Keratinocyte (primary cell): Measurements from ENCODE around the gene SMG6.

Experiments used
- CTCF ChIP-seq, 3 experiments: IDR thresholded peaks in 1 of 3; conservative IDR thresholded peaks in 1 of 3; optimal IDR thresholded peaks in 1 of 3; 2 replicates in 2 of 3; 3 replicates in 1 of 3; pipeline versions ENCODE3 to v1.5.1; 2011; ENCODE audit warnings: low read length in 3 of 3, mild to moderate bottlenecking in 3 of 3, moderate library complexity in 2 of 3, control low read depth in 1 of 3, inconsistent platforms in 1 of 3; ENCODE audit not compliant: insufficient read depth in 2 of 3; ENCODE audit errors: extremely low read depth in 1 of 3
- EZH2 ChIP-seq: IDR thresholded peaks from one replicate; pipeline ENCODE4 v1.6.1; 2012; ENCODE audit warnings: inconsistent platforms, mild to moderate bottlenecking, low read length, moderate library complexity

GRCh38 chr17:2064980-2065785 lies 238.4 kb downstream of the SMG6 start:
- peak; percentile 53 to 85 (median 57) for TF ChIP-seq CTCF (optimal IDR thresholded peaks at IDR 0.05 in 1 of 3, IDR thresholded peaks at IDR 0.05 in 1 of 3, conservative IDR thresholded peaks at IDR 0.05 in 1 of 3; ENCODE audit: extremely low read depth in 1 of 3, insufficient read depth in 2 of 3, low read length in 3 of 3)
- no peak for TF ChIP-seq EZH2
